MM.1S (cell line): Measurements from ENCODE around the gene ZDHHC7.
"Not testable (repeated sequence)": the region's sequence is repeated elsewhere in the genome, so short reads cannot be mapped to it uniquely, and the experiment has no call there.

ENCODE experiments used
- DNase-seq: peaks from one replicate; pipeline ENCODE4 v3.0.0-alpha.2; 2015
- H2AFZ ChIP-seq: fragments of 300-600 bp; sonication (generic); 2 replicates; pipeline ENCODE4 v1.6.0; 2016; ENCODE audit warnings: antibody characterized with exemption, low read length
- H3F3A ChIP-seq: fragments of 300-600 bp; sonication (generic); 2 replicates; pipeline ENCODE4 v1.6.1; 2016; ENCODE audit warnings: mild to moderate bottlenecking, antibody characterized with exemption, low read length, moderate library complexity, mixed read lengths; ENCODE audit not compliant: insufficient read depth
- H3K27ac ChIP-seq: fragments of 300-600 bp; sonication (generic); 2 replicates; pipeline ENCODE4 v1.5.1; 2016; ENCODE audit warnings: mild to moderate bottlenecking, low read length
- H3K27me3 ChIP-seq: fragments of 300-600 bp; sonication (generic); replicated peaks from 2 replicates; pipeline ENCODE4 v1.6.0; 2016; ENCODE audit warnings: low read length; ENCODE audit not compliant: insufficient read depth
- H3K36me3 ChIP-seq: fragments of 300-600 bp; sonication (generic); replicated peaks from 2 replicates; pipeline ENCODE4 v1.6.1; 2016; ENCODE audit warnings: mild to moderate bottlenecking, low read length, mixed read lengths; ENCODE audit not compliant: insufficient read depth
- H3K4me1 ChIP-seq: fragments of 300-600 bp; sonication (generic); 2 replicates; pipeline ENCODE4 v1.6.1; 2016; ENCODE audit warnings: low read length, mixed read lengths
- H3K4me2 ChIP-seq: fragments of 300-600 bp; sonication (generic); 2 replicates; pipeline ENCODE4 v1.6.0; 2016; ENCODE audit warnings: low read depth, low read length
- H3K4me3 ChIP-seq: fragments of 300-600 bp; sonication (generic); 2 replicates; pipeline ENCODE4 v1.5.1; 2016; ENCODE audit warnings: low read length, mixed read lengths
- H3K79me2 ChIP-seq: fragments of 300-600 bp; sonication (generic); 2 replicates; pipeline ENCODE4 v1.6.1; 2016; ENCODE audit warnings: mixed run types, low read length, mixed read lengths
- H3K9ac ChIP-seq: fragments of 300-600 bp; sonication (generic); 2 replicates; pipeline ENCODE4 v1.6.1; 2016; ENCODE audit warnings: low read length, mixed read lengths
- H3K9me2 ChIP-seq: fragments of 300-600 bp; sonication (generic); replicated peaks from 2 replicates; pipeline ENCODE4 v1.6.1; 2016; ENCODE audit warnings: mild to moderate bottlenecking, low read length, mixed read lengths; ENCODE audit not compliant: insufficient read depth
- H3K9me3 ChIP-seq: fragments of 300-600 bp; sonication (generic); replicated peaks from 2 replicates; pipeline ENCODE4 v1.6.1; 2016; ENCODE audit warnings: mild to moderate bottlenecking, low read length, mixed read lengths; ENCODE audit not compliant: insufficient read depth
- H4K20me1 ChIP-seq: fragments of 300-600 bp; sonication (generic); 2 replicates; pipeline ENCODE4 v1.6.1; 2016; ENCODE audit warnings: mild to moderate bottlenecking, low read length, moderate library complexity, mixed read lengths; ENCODE audit not compliant: insufficient read depth
- CTCF ChIP-seq: fragments of 300-600 bp; sonication (generic); IDR thresholded peaks from 2 replicates; pipeline ENCODE4 v1.5.1; 2016; ENCODE audit warnings: antibody characterized with exemption, low read length, mixed read lengths
- EZH2 ChIP-seq: fragments of 300-600 bp; sonication (generic); optimal IDR thresholded peaks from 2 replicates; pipeline ENCODE3; 2017; ENCODE audit warnings: low read depth, mild to moderate bottlenecking, antibody characterized with exemption, low read length, mixed read lengths
- EZH2phosphoT487 ChIP-seq: fragments of 300-600 bp; sonication (generic); IDR thresholded peaks from 2 replicates; pipeline ENCODE4 v1.6.1; 2018; ENCODE audit warnings: antibody characterized with exemption, low read length

The ZDHHC7 gene

GRCh38 chr16:85054948-85055492 lies 43.7 kb upstream of the ZDHHC7 start:
- no peak overlapping the region for H3K9ac ChIP-seq
- no peaks in the 10 kb centered on the region for H3K36me3 ChIP-seq
- no peak for TF ChIP-seq EZH2
- no peak for TF ChIP-seq CTCF
- TF ChIP-seq EZH2phosphoT487 = no peak
- no peaks in the 10 kb centered on the region for H3K4me1 ChIP-seq
- H3K9me3 ChIP-seq = no peaks in the 10 kb centered on the region
- H4K20me1 ChIP-seq = no peaks in the 10 kb centered on the region
- H2AFZ ChIP-seq = no peak overlapping the region
- peak overlapping the region; percentile 4; the same call in 1 of the 2 replicates for H3K4me2 ChIP-seq
- no peaks in the 10 kb centered on the region for H3F3A ChIP-seq
- no peaks in the 10 kb centered on the region for H3K27me3 ChIP-seq
- H3K79me2 ChIP-seq = no peaks in the 10 kb centered on the region
- H3K4me3 ChIP-seq = no peak overlapping the region
- DNase-seq = no peak
- H3K9me2 ChIP-seq = no peaks in the 10 kb centered on the region
- no peak overlapping the region for H3K27ac ChIP-seq

- not testable (repeated sequence) for H3K36me3 ChIP-seq, H3K9me3 ChIP-seq, H3K9ac ChIP-seq, H4K20me1 ChIP-seq, DNase-seq, H3K9me2 ChIP-seq, H3K27me3 ChIP-seq, H3K79me2 ChIP-seq, H3K27ac ChIP-seq, H3K4me3 ChIP-seq, H3F3A ChIP-seq, H2AFZ ChIP-seq, H3K4me1 ChIP-seq, H3K4me2 ChIP-seq
Observed at GRCh38 chr16:85054321-85054720, 43.0 kb upstream of the ZDHHC7 start.

GRCh38 chr16:85052536-85052935 lies 41.2 kb upstream of the ZDHHC7 start:
- Histone ChIP-seq H3K9me3 (no peaks in the 10 kb centered on the region), H2AFZ (no peak overlapping the region), H3K27me3 (no peaks in the 10 kb centered on the region), H3K4me3 (no peak overlapping the region), H4K20me1 (no peaks in the 10 kb centered on the region), H3K9ac (no peak overlapping the region), H3K4me2 (no peak overlapping the region), H3K27ac (no peak overlapping the region), H3K4me1 (no peaks in the 10 kb centered on the region), H3K36me3 (no peaks in the 10 kb centered on the region), H3F3A (no peaks in the 10 kb centered on the region), H3K79me2 (no peaks in the 10 kb centered on the region), H3K9me2 (no peaks in the 10 kb centered on the region)
- TF ChIP-seq CTCF = no peak
- TF ChIP-seq EZH2phosphoT487 = no peak
- no peak for TF ChIP-seq EZH2
- DNase-seq = no peak

GRCh38 chr16:85051683-85052082 lies 40.3 kb upstream of the ZDHHC7 start:
- no peaks in the 10 kb centered on the region for H3F3A ChIP-seq
- no peaks in the 10 kb centered on the region for H3K9me2 ChIP-seq
- no peak overlapping the region for H3K9ac ChIP-seq
- H3K4me1 ChIP-seq = no peaks in the 10 kb centered on the region
- no peak overlapping the region for H3K27ac ChIP-seq
- no peak overlapping the region for H2AFZ ChIP-seq
- H3K36me3 ChIP-seq = no peaks in the 10 kb centered on the region
- no peaks in the 10 kb centered on the region for H3K9me3 ChIP-seq
- H3K4me2 ChIP-seq = no peak overlapping the region
- H3K4me3 ChIP-seq = no peak overlapping the region
- no peak for DNase-seq
- no peaks in the 10 kb centered on the region for H3K79me2 ChIP-seq
- H4K20me1 ChIP-seq = no peaks in the 10 kb centered on the region
- no peaks in the 10 kb centered on the region for H3K27me3 ChIP-seq
- TF ChIP-seq EZH2phosphoT487 = no peak
- TF ChIP-seq CTCF = no peak
- TF ChIP-seq EZH2 = no peak
